NT2/D1 (cell line): ENCODE measurements around the gene METAP1D.

Source experiments
- SUZ12 ChIP-seq: IDR thresholded peaks from 2 replicates; pipeline ENCODE4 v1.6.1; 2011; ENCODE audit not compliant: insufficient read length, insufficient read depth; ENCODE audit errors: extremely low read depth
- ZNF274 ChIP-seq: IDR thresholded peaks from 2 replicates; pipeline ENCODE4 v1.6.1; 2011; ENCODE audit warnings: mild to moderate bottlenecking, low read depth, low read length

GRCh38 chr2:171959998-171960397 is 39.8 kb upstream of the METAP1D start:
- TF ChIP-seq ZNF274 (no peak), SUZ12 (no peak)
